Mucosa of descending colon (tissue), 3 donors: ENCODE measurements around the gene SLC2A10. TPM values are rescaled to one million over a fixed set of nuclear protein-coding genes. Genes with fewer than 3 reads are reported as not detected.
A peak's percentile ranks its signal among the peaks of the same experiment; 100 is the strongest.

Experiments
- ATAC-seq: fragments of 200-7000 bp; cut with Tn5 transposase; one replicate; pipeline ENCODE4 v1.9.1; 2020; ENCODE audit warnings: mild to moderate bottlenecking, moderate library complexity
- DNase-seq, 3 donors: peaks; one replicate each; pipeline ENCODE4 v3.0.0-alpha.2; 2020
- H3K36me3 ChIP-seq: fragments of 200-600 bp; one replicate; pipeline ENCODE4 v1.8.0; 2021; ENCODE audit warnings: low read depth, mild to moderate bottlenecking
- H3K4me1 ChIP-seq: fragments of 200-600 bp; one replicate; pipeline ENCODE4 v1.8.0; 2021; ENCODE audit warnings: low read depth, mild to moderate bottlenecking
- H3K4me3 ChIP-seq: fragments of 200-600 bp; one replicate; pipeline ENCODE4 v1.8.0; 2021; ENCODE audit warnings: mild to moderate bottlenecking
- H3K9me3 ChIP-seq: fragments of 200-600 bp; one replicate; pipeline ENCODE4 v1.8.0; 2021; ENCODE audit warnings: mild to moderate bottlenecking
- CTCF ChIP-seq: fragments of 200-600 bp; IDR thresholded peaks from one replicate; pipeline ENCODE4 v1.8.0; 2022; ENCODE audit warnings: antibody characterized with exemption, mild to moderate bottlenecking
- intact Hi-C, 2 donors: fragments of 100-400 bp; cut with DNase I in 1 of 2; cut with micrococcal nuclease in 1 of 2; formaldehyde crosslinking; loops; one replicate each; pipeline versions ENCODE4 v1.11.0 to v1.11.1; 2022; cut with DNase I, micrococcal nuclease
- total RNA-seq, 3 donors: library from RNA; stranded (reverse); fragmentation: NEBNext Ultra II Directional in 2 of 3; extraction: Animal tissue kit (Norgen Biotek cat#: 25700) in 2 of 3; gene quantifications; one replicate each; pipeline versions ENCODE4 v1.2.1 to v1.2.4, GENCODE V29; 2021 to 2023
- donor health status: DM: no; HTN: no; CAD: no; lungs with moderate emphysema.
- donor health status: DM: no; HTN: no; CAD: no.
- donor health status: DM: no; HTN: yes; CAD: no.

SLC2A10 gene
- total RNA-seq, 3 donors from 2014 or later = 13.4 to 37.5 (median 26.3) TPM

DNA sequence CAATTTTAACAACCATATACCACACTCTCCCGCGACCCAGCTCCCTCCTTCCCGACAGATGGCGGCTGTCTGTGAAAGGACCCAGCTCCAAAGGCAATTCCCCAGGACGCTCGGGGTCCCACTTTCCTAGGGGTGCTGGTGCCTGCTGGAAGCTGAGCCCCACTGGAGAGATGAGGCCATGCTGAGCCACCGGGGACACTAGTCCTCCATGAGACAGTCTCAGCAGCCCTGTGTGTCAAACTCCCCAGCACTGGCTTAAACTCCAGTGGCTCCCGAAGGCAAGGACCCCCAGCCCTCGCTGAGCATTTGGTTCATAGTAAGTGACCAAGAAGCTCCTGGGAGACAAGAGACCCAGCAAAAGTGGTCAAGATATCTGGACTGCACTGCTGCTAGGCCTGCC is 52.1 kb downstream of the SLC2A10 start:
- no peak for DNase-seq
- intact Hi-C loops = no loop called here
- ATAC-seq = no peak
- no peak for TF ChIP-seq CTCF
- Histone ChIP-seq H3K36me3 (no peaks in the 10 kb centered on the region), H3K4me3 (no peak overlapping the region), H3K4me1 (no peaks in the 10 kb centered on the region), H3K9me3 (no peaks in the 10 kb centered on the region)

- ATAC-seq (no peak), DNase-seq (no peak)
- intact Hi-C loops = no loop called here
- Histone ChIP-seq H3K9me3 (no peaks in the 10 kb centered on the region), H3K4me3 (no peak overlapping the region), H3K36me3 (no peaks in the 10 kb centered on the region), H3K4me1 (no peaks in the 10 kb centered on the region)
- TF ChIP-seq CTCF = no peak
Measured at GRCh38 chr20:46764068-46764467, 54.6 kb downstream of the SLC2A10 start.

- H3K4me3 ChIP-seq = no peak overlapping the region
- H3K36me3 ChIP-seq = no peaks in the 10 kb centered on the region
- no peak for DNase-seq
- intact Hi-C loops = no loop called here
- no peaks in the 10 kb centered on the region for H3K9me3 ChIP-seq
- ATAC-seq = no peak
- no peak for TF ChIP-seq CTCF
- H3K4me1 ChIP-seq = no peaks in the 10 kb centered on the region
Measured at GRCh38 chr20:46765506-46766120, 56.2 kb downstream of the SLC2A10 start.

GRCh38 chr20:46767127-46767761 is 57.8 kb downstream of the SLC2A10 start:
- DNase-seq = peak in 1 of 3 donors; percentile 75
- TF ChIP-seq CTCF = peak; percentile 53

GRCh38 chr20:46770330-46771194 is 61.1 kb downstream of the SLC2A10 start:
- DNase-seq (no peak), ATAC-seq (no peak)
- intact Hi-C loops = no loop called here
- Histone ChIP-seq H3K4me1 (no peaks in the 10 kb centered on the region), H3K36me3 (no peaks in the 10 kb centered on the region), H3K4me3 (no peak overlapping the region), H3K9me3 (no peaks in the 10 kb centered on the region)
- TF ChIP-seq CTCF = no peak

More at GRCh38 chr20:46767127-46767761, 57.8 kb downstream of the SLC2A10 start:
- Histone ChIP-seq H3K4me3 (no peak overlapping the region), H3K9me3 (no peaks in the 10 kb centered on the region), H3K4me1 (no peaks in the 10 kb centered on the region), H3K36me3 (no peaks in the 10 kb centered on the region)
- intact Hi-C loops = no loop called here
- peak; percentile 73 for ATAC-seq
